Measurements from ENCODE around the gene FKBP2. TPM values are rescaled to one million over a fixed set of nuclear protein-coding genes. Genes with fewer than 3 reads are reported as not detected.

FKBP2 gene
- total and polyA plus RNA-seq, 2 of the 13 experiments (the other 11 are each of a cell fraction or from before 2014, with no cell fraction given): 30.1 to 53.3 TPM

GRCh38 chr11:64230171-64230984 lies 10.5 kb upstream of the FKBP2 start, which contains the start of gene DNAJC4 (continued):
- peak; percentile 75; the same call in 1 of the 2 replicates for TF ChIP-seq ZBTB34 (CRISPR knock-in tag; IDR thresholded peaks at IDR 0.05)
- peak; percentile 83 for TF ChIP-seq SAP130 (CRISPR knock-in tag; IDR thresholded peaks at IDR 0.05; ENCODE audit: low read depth)
- TF ChIP-seq BCLAF1 (IDR thresholded peaks at IDR 0.05): no peak
- 0 out of 2 replicates have a peak, but pooled peaks have one; percentile 17 for TF ChIP-seq ZBTB20 (CRISPR knock-in tag; IDR thresholded peaks at IDR 0.05; ENCODE audit: borderline replicate concordance, low read depth)
- TF ChIP-seq RXRB (CRISPR knock-in tag; IDR thresholded peaks at IDR 0.05; ENCODE audit: borderline replicate concordance): 0 out of 2 replicates have a peak, but pooled peaks have one; percentile 18
- TF ChIP-seq ZNF564 (CRISPR knock-in tag; IDR thresholded peaks at IDR 0.05): peak; percentile 82
- peak; percentile 64; the same call in 1 of the 2 replicates for TF ChIP-seq ZNF749 (CRISPR knock-in tag; IDR thresholded peaks at IDR 0.05; ENCODE audit: borderline replicate concordance)
- TF ChIP-seq ARID5B (CRISPR knock-in tag; IDR thresholded peaks at IDR 0.05): 0 out of 2 replicates have a peak, but pooled peaks have one; percentile 7
- TF ChIP-seq SAFB2 (CRISPR knock-in tag; IDR thresholded peaks at IDR 0.05; ENCODE audit: borderline replicate concordance, low read depth): no peak; the same call in 1 of the 2 replicates
- TF ChIP-seq ZFP90 (CRISPR knock-in tag; IDR thresholded peaks at IDR 0.05; ENCODE audit: borderline replicate concordance): 0 out of 2 replicates have a peak, but pooled peaks have one; percentile 48
- peak; percentile 59; the same call in 1 of the 2 replicates for TF ChIP-seq MTF2 (CRISPR knock-in tag; IDR thresholded peaks at IDR 0.05; ENCODE audit: borderline replicate concordance)
- peak; percentile 16; the same call in 1 of the 2 replicates for TF ChIP-seq ZBED4 (CRISPR knock-in tag; IDR thresholded peaks at IDR 0.05; ENCODE audit: borderline replicate concordance)

Data from HepG2 (cell line).